GM18511 (cell line): ENCODE measurements around the gene ZNHIT2.

ENCODE experiments used
- ATAC-seq: cut with Tn5 transposase; IDR thresholded peaks from one replicate; pipeline ENCODE4 v1.9.1; 2021; ENCODE audit warnings: mild to moderate bottlenecking, moderate library complexity; ENCODE audit not compliant: unreplicated experiment

Gene ZNHIT2

DNA sequence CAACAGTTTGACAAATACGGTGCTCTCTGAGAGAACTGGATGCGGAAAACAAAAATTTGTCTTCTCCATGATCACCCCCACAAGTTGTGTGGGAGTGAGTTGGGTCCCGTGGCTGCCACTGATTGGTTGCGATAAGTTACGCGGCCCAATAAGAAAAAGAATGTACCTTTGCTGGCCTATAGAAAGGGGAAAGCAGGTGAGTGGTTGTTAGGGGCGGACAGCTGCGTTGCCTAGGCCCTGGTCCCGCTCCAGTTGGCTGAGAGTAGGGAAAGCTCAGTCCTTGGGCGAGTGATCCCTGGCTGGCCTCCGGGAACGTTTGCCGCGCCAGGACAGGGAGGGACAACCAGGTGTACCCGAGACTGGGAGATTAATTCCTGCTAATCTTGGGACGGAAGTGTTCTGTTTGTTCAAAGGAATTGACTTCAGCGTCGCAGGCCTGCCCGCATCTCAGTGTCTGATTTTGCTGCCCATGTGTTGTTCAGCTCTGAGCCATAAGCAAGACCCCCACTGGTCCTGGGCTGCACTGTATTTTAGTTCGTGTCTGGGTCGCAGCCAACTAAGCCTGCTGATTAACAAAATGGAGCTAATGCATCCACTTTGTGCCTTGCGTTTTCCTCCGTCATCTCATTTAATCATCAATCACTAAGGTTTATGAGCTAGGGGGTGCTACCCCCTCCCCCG lies 17.6 kb upstream of the ZNHIT2 start:
- peak; percentile 65 for ATAC-seq

DNA sequence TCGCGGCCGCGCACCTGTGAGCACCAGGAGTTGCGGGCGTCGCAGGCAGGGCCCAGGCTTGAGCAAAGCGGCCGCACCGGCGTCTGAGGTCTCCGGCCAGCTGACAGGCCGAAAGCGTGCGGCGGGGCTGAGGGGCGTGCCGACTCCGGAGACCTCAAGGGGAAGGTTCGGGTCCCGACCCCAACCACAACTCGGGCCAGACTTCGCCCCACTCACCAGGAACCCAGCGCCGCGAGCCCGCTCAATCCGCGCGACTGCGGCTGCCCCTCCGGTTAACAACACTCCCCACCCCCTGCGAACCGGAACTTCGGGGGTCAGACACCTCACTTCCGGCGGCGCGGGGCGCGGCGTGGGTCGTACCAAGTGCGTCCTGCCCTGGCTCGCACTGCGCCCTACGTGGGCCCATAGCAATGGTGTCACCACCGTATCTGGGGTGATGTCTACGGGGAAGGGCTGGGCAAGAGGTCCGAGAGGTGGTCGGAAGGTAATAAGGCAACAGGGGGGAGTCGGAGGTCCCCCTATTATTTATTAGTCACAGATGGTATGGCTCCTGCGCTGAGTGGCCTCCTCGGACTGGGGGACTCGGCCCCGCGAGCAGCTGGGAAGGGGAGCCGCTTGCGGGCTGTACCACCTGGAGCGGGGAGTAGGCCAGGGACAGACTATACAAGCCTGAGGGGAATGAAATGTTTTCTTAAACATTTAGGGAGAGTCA lies 16.9 kb upstream of the ZNHIT2 start, which contains the start of gene SYVN1:
TSS of gene SYVN1 (minus strand) at position 280 of the 712 bp plus-strand sequence. CDS start 918 bp downstream, outside the sequence.
- peak; percentile 61 for ATAC-seq

DNA sequence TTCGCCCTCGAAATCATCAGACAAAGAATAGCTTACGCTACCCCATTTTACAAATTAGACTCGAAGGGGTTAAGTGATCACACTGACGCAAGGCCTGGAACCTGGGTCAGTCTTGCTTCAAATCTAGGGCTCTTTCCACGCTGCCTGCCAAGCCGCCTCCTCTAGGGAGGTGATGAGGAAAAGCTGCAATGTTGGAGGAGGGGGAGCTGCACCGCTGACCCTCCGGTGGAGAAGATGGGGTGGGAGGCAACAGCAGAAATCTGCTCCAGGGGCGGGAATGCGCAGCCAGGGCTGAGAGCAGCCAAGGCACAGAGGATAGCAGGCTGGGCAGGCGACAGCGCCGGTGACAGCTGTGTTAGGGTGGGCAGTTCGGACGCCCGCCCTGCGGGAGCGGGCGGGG lies 16.2 kb upstream of the ZNHIT2 start:
- ATAC-seq, result no peak

DNA sequence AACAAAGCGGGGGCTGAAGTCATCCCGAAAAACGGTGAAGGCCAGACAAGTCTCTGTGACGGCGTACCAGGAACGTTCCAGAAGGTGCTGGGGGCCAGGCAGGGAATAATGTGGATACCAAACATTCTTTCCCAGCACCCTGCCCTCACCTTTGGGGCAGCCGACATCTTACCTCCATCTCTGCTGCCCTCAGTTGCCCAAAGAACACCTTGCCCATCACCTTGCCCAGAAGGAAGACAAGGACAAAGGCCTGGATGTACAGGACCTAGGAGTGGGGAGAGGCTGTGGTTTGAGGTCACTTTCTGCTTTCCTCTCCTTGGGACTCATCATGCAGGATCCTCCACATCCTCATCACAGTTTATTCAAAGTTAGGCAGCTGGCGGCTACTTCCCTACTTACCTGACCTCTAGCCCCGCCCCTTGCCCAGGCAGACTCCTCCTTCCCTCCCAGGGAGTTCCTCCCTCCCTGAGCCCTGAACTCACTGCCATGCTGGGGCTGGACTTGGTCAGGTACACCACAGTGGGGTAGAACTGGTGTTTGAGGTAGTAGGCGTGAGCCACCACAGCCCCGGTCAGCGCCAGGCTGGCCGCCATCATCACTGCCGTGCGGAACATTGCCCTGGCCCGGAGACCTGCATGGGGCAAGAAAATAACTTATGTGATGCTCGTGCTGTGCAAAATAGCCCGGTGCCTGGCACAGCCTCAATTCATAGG lies 15.6 kb upstream of the ZNHIT2 start:
- ATAC-seq, result no peak

DNA sequence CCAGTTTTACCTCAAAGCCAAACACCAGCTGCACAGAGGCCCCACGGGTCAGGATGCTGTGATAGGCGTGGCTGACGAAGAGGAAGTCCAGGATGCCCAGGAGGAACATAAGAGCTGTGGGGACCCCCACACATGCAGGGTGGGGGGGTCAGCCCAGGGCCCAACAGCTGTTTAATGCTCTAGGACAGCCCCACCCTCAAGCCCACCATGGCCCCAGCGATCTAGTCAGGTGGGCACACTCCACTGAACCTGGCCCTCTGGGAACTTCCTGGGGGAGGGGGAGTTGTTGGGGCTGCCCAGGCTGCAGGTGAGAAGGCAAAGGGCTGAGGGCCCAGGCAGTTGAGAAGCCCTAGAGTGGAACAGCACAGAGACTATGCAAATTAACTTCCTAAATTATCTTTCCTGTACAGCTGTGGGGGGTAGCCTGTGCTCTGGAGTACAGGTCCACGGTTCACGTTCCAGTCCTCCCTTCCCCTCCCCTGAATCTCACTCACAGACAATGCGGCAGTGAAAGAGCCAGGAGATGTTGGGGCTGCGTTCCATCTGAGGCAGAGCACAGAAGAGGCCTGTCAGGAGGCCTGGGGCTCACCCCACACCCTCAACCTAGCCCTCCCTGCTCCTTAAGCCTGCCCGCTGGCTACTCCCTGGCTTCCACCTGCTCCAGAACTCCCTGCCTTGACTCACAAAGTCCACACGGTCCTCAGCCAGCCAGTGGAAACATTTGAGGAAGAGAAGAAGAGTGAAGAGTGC lies 14.9 kb upstream of the ZNHIT2 start:
- ATAC-seq, result peak; percentile 42

DNA sequence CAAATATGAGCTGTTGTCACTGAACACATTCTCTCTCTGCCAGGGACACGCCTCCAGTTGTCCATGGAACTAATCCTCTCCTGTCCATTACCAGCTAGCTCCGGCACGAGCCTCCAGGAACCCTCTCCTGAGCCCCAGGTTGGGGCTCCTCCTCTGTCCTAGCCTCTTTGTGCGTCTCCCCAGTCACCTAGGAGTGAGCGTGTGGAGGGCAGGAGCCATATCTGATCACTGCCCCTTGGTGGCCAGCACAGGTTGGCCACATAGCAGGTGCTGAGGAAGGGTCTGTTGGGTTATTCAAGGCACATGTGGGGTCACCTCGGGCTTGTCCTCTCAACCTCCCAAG lies 14.4 kb upstream of the ZNHIT2 start:
- no peak for ATAC-seq

DNA sequence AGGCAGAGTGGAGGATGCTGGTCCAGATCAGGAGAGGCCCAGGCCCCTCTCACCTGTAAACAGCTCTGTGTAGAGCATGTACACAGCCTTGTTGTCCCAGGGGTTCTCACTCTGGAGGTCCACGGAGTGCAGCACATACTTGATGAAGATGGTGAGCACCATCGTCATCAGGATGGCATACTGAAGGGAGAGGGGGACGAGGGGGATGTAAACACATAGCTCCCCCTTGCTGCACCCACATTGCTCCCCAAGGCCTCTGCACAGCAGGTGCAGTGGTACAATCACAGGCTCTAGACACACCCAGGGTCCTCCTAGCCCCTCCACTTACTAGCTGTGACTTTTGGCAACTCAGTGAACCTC lies 13.9 kb upstream of the ZNHIT2 start:
- ATAC-seq, result no peak

DNA sequence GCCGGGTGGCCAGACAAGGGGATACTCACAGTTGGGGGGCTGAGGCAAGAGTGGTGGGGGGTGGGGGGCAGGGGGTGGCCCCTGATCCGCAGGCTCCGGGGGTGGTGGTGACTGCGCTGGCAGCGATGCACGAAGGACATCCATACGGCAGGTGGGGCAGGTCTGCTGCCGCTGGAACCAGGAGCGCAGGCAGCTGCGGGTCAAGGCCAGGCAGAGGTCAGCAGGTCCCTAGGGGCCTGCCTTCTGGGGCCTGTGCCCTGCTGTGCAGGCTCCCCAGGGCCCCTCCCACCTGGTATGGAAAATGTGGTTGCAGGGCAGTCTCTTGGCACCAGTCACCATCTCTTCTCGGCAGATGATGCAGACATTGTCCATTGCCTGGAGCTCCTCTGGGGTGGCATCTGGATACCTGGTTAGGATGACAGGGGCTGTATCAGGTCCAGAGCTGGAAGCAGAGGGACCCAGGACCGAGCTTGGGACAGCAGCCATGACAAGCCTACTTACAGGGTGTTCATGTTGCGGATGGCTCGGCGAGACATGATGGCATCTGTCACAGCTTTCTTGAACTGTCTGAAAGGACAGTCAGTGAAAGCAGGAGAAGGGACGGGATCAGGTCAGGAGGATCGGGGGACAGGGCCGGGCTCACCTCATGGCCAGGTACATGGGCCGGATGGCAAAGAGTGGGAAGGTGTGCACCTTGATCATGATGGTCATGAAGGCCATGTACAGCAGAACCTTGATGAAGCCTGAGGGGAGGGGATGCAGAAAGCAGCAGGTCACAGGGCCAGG lies 13.3 kb upstream of the ZNHIT2 start:
- ATAC-seq, result no peak

DNA sequence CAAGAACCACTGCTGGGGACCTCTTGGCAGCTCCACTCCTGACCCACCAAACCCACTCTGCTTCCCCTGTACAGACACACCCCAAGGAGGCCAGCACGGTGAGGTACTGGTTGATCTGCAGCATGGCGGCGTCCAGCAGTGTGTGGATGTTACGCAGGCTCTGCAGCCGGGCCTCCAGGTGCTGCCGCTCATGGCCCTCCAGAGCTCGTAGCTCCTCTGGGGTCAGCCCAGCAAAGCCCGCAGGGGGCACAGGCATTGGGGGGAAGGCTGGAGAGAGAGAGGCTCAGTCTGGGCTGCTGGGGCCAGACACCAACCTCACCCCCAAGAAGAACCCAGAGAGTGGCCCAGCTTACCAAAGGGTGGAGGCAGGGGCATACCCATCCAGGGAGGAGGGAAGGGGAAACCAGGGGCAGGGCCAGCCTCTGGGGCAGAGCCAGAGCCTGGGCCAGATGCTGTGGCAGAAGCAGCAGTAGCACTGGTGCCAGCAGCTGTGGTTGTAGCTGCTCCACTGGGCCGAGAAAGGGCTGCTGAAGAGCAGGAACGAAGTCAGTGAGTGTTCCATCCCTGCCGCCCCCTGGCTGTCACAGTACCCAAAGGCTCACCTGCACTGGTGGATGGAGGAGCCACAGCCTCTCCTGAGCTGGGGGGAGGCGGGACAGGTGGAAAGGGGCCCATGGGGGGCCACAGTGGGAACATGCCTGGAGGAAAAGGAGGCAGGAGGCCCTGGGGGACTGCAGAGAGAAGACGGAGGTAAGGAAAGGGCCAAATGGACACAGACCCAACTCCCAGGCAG lies 12.3 kb upstream of the ZNHIT2 start:
- ATAC-seq, result no peak

DNA sequence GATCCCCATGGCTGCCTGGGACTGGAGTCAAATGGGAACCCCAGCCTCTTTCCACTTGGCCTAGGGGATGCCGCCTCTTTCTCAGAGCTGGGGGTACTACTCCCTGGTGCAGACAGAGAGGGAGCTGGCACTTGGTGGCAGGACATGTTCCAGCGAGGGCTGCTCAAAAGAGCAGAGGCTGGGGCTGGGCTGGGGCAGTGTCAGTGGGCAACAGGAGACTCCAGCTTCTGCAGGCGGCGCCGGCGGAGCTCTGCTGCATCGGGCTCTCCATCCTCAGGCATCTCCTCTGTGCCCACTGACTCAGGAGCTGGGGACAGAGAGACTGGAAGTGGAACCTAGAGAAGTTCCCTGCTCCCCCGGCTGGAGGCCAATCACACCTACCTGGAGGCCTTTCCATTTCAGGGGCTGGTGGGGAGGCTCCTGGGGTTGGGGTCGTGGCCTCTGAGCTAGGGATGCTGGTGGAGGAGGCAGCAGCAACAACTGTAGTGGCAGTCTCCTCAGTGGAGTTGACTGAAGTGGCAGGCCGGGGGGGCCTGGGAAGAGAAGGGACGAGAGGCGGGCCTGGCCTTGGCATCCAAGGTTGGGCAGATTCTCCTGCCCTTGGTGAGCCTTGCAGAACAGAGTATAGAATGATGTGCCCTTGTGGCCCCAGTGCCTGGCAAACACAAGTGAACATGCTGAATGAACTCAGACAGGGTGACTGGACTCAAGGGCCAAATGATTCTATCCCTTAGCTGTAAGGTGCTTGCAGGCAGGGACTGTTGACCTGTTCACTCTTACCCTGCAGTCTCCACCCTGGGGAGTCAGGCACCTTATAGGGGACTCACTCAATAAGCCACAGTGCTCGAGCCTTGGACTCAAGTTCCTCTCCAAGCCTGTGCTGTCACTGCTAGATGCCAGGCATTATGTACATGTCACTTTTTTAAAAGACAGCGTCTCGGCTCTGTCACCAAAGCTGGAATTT lies 11.0 kb upstream of the ZNHIT2 start:
- ATAC-seq, result no peak

DNA sequence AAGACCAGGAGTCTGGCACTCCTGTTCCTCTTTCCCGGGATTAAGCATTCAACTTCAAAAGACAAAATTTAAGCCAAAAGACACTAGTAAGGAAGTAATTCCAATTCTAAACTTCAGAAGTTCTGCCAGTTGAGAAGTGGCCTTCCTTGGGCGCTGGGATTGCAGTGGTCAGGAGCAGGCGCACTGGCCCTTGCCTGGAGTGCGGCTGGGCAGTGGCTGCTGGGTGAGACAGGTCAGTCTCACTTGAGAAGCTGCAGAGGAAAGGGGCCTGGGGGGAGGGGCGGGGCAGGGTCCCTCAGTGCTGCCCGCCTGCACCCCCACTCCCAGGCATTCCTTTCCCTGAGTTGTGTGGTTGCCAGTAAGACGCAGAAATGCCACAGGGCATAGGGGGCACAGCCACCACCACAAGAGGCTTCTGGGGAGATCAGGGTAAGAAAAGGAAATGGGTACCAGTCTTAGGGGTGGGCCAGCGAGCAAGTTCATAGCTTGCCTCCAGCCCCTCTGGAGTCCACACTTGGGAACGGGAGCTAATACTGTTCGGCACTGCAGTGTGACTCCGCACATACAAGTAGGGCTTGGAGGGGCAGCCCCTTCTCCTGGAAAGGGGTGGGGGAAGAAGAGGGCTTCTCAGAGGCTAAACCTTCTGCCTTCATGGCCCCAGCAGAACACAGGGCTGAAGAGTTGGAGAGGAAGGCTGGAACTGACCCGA lies 10.1 kb upstream of the ZNHIT2 start:
- no peak for ATAC-seq

DNA sequence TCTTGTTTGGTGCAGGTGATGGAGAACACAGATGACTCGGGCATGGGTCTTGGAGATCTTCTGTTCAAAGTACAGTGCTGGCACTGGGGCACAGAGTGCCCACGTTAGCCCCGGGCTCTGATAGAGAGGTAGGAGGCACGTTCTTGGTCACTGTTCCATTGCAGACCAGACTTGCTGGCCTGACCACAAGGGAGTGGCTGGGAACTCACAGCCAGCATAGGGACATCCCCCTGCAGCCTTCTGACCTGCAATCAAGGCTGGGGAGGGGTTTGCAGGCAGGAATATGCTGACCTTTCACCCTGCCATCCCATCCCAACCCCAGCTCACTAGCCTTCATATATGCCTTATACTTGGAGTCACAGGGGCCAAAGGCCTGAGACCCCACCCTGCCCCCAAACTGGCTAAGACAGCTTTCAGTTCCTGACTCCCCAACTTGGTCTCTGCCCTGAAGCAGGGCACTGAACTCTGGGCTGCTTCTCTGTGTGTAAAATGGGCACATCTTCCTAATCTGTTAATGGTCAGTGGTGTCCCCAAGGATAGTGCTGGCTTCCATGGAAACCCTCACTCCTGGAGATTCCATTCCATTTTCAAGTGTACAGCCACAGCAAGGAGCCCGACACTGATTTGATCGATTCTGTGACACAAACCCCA lies 9.2 kb upstream of the ZNHIT2 start:
- no peak for ATAC-seq

DNA sequence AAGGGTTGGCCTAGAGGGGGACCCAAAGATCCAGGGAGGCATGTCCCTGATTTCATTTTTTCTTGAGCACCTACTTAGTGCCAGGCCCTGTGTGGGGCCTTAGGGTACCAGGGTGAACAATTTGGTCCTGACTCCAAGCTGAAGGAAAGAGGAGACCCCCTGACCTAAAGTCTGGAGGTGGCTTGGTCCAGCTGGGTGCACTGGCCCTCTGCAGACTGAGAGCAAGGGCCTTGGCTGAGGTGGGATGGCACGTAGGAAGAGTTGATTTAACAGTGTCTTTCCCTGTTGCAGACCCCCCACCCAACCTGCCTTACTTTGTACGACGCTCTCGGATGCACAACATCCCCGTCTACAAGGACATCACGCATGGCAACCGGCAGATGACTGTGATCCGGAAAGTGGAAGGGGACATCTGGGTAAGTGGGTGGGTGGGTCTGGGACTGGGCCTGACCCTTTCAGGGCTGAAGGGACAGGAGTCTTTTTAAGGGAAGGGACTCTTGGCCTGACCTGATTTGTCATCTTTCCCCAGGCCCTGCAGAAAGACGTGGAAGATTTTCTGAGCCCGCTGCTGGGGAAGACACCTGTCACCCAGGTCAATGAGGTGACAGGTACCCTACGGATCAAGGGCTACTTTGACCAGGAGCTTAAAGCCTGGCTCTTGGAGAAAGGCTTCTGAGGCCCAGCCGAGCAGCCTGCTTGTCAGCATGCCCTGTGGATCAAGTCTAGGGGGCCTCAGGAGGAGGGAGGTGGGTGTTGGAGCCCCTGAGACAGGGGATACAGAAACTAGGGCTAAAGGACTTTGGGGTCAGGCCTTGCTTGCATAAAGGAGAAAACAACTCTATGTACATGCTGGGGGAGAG lies 7.9 kb upstream of the ZNHIT2 start:
- ATAC-seq, result no peak

DNA sequence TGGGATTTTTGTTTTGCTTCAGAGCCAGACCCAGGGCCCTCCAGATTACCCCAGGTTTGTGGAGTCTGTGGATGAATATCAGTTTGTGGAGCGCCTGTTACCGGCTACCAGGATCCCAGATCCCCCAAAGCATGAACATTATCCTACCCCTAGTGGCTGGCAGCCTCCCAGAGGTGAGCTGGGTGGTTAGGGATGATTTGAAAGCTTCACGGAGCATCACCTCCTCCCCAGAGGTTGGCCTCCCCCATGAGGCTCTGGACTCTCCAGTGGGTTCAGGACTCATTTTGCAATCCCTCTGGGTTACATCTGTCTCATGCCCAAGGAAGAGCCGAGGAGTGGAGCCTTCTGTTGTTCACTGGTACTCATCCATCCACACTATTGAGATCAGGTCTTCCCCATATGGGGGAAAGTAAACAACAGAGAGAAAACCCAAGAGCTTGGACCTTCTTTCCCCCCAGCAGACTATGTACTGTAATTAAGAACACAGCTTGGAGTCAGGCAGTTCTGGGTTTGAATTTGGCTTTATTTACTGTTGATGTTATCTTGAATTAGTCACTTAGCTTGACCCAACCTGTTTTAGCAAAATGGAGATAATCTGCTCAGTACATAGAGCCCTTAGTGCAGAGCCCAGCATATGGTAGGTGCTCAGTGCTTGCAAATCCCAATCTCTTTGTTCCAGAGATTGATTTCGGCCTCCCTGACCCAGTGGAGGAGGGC lies 7.1 kb upstream of the ZNHIT2 start:
- ATAC-seq, result no peak

DNA sequence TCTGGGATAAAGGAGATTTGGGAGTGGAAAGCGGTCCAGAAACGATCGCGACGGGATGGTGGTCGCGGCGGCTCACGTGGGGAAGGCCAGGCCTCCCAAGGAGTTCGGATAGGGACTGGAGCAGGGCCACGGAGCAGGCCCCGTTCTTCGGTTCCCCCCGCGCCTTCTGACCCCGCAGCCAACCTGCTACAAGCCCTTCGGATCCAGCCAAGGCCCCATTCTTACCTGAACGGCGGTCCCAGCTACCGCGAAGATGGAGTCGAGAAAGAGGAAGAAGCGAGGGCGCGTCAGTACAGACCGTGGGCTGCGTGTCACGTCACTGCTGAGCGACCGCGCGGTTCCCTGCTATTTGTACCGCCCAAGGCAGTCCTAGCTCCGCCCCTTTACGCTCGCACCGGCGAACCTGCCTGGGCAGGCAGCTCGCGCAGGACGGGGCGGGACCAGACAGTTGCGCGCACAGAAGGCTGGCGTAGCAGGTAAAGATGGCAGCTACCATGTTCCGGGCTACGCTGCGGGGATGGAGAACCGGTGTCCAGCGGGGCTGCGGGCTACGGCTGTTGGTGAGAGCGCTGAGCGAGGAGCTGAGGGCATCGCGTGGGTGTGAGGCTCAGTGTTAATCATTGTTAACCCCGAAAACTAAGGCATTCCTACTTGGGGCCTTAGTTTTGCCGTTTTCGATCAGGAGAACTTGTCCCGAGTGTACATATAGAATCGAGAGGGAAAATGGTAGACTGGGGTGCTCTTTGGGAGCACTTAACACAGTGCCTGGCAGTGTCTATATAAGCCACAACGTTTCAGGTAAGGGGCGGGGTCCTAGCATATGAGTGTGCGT lies 4.6 kb upstream of the ZNHIT2 start, which contains the start of the genes FAU and MRPL49:
TSS of gene FAU (minus strand) at position 270 of the 832 bp plus-strand sequence. CDS start 321 bp downstream, outside the sequence.
TSS of gene MRPL49 (plus strand) at position 457 of the 832 bp plus-strand sequence. CDS start at position 483, 26 bp downstream.
- peak; percentile 70 for ATAC-seq
